ENCODE results near the gene NIPAL4.
A peak's percentile ranks its signal among the peaks of the same experiment; 100 is the strongest.

NIPAL4 gene

DNA sequence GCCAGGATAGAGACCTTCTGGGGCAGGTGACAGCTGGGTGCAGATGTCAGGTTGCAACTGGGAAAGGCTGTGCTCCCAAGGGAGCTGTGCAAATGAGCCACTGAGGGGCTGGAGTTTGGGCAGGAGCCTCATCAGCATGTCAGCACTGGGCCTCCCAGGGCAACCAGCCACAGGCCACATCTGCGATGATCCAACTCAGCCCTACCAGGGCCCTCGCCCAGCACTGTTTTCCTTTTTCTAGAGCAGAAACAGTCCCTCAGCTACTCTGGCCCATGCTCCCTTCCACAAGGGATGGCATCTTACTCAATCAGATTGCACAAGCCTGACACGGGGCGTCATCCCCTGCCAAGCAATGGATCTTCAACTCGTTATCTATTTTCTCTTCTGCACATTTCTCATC is 24.8 kb downstream of the NIPAL4 start:
- DNase-seq (ENCODE audit: low read depth), result peak; percentile 66
- H3K4me3 ChIP-seq (ENCODE audit: control insufficient read depth, low read depth, low read length), result no peak overlapping the region
- no peak for TF ChIP-seq CTCF (conservative IDR thresholded peaks at IDR 0.05; ENCODE audit: control insufficient read depth, insufficient read depth, low read depth, low read length)

GRCh38 chr5:157485340-157485739 is 25.3 kb downstream of the NIPAL4 start:
- no peak overlapping the region for H3K4me3 ChIP-seq (ENCODE audit: control insufficient read depth, low read depth, low read length)
- DNase-seq (ENCODE audit: low read depth), result no peak
- no peak for TF ChIP-seq CTCF (conservative IDR thresholded peaks at IDR 0.05; ENCODE audit: control insufficient read depth, insufficient read depth, low read depth, low read length)

DNA sequence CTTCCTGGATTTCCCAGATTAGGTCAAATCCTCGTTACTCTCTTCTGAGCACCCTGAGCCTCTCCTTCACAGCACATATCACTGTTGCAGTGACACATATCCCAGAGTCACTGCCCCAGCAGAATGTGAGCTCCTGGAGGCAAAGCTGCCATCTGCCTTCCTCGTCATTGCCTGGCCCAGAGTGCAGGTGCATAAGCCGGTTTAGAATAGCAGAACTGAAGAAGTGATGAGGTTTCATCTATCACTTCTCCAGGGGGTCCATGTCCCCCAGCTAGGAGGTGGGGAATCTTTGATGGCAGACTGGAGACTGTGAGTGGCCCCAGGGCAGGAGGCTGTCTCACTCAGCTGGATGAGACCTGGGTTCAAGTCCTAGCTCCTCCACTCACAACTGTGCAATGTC is 25.8 kb downstream of the NIPAL4 start:
- no peak for TF ChIP-seq CTCF (conservative IDR thresholded peaks at IDR 0.05; ENCODE audit: control insufficient read depth, insufficient read depth, low read depth, low read length)
- H3K4me3 ChIP-seq (ENCODE audit: control insufficient read depth, low read depth, low read length), result no peak overlapping the region
- DNase-seq (ENCODE audit: low read depth), result no peak

GRCh38 chr5:157486221-157486681 is 26.2 kb downstream of the NIPAL4 start:
- no peak overlapping the region for H3K4me3 ChIP-seq (ENCODE audit: control insufficient read depth, low read depth, low read length)
- no peak for TF ChIP-seq CTCF (conservative IDR thresholded peaks at IDR 0.05; ENCODE audit: control insufficient read depth, insufficient read depth, low read depth, low read length)
- no peak for DNase-seq (ENCODE audit: low read depth)

DNA sequence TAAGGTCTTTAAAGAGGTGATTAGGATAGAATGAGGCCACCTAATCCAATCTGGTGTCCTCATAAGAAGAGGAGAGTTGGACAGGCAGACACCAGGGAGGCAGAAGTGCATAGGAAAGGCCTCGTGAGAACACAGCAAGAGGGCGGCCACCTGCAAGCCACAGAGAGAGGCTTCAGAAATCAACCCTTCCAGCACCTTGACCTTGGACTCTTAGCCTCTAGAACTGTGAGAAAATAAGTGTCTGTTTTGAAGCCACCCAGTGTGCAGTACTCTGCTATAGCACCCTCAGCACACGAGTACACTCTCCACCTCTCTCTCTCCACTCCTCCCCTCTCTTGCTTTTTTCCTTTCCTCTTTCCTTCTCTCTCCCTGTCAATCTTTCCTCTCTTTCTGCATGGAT is 26.8 kb downstream of the NIPAL4 start:
- no peak overlapping the region for H3K4me3 ChIP-seq (ENCODE audit: control insufficient read depth, low read depth, low read length)
- DNase-seq (ENCODE audit: low read depth), result no peak
- TF ChIP-seq CTCF (conservative IDR thresholded peaks at IDR 0.05; ENCODE audit: control insufficient read depth, insufficient read depth, low read depth, low read length), result no peak

GRCh38 chr5:157487358-157487757 is 27.3 kb downstream of the NIPAL4 start:
- no peak overlapping the region for H3K4me3 ChIP-seq (ENCODE audit: control insufficient read depth, low read depth, low read length)
- DNase-seq (ENCODE audit: low read depth), result no peak
- no peak for TF ChIP-seq CTCF (conservative IDR thresholded peaks at IDR 0.05; ENCODE audit: control insufficient read depth, insufficient read depth, low read depth, low read length)

GRCh38 chr5:157491471-157491995 is 31.5 kb downstream of the NIPAL4 start:
- no peak for TF ChIP-seq CTCF (conservative IDR thresholded peaks at IDR 0.05; ENCODE audit: control insufficient read depth, insufficient read depth, low read depth, low read length)
- no peak overlapping the region for H3K4me3 ChIP-seq (ENCODE audit: control insufficient read depth, low read depth, low read length)
- no peak for DNase-seq (ENCODE audit: low read depth)

Measured in fibroblast of mammary gland (primary cell).